Measurements from ENCODE around the gene IRF2.
A peak's percentile ranks its signal among the peaks of the same experiment; 100 is the strongest.

IRF2 gene

GRCh38 chr4:184368290-184368689 is 106.1 kb downstream of the IRF2 start:
- Histone ChIP-seq H3K4me2 (ENCODE audit: low read depth, low read length) (peak overlapping the region; percentile 14; the same call in 1 of the 2 replicates), H3K9ac (ENCODE audit: low read length) (no peak overlapping the region), H3K36me3 (replicated peaks; ENCODE audit: insufficient read depth, low read length) (no peaks in the 10 kb centered on the region), H3K4me1 (ENCODE audit: low read length) (peaks cover 53% of the 10 kb centered on the region), H3K27ac (ENCODE audit: low read length) (peak overlapping the region; percentile 74; the same call in 1 of the 2 replicates), H3K4me3 (ENCODE audit: low read length) (no peak overlapping the region), H3K9me3 (replicated peaks; ENCODE audit: insufficient read depth, low read length) (no peaks in the 10 kb centered on the region), H2AFZ (ENCODE audit: low read length) (no peak overlapping the region), H3F3A (ENCODE audit: insufficient read depth, low read length) (peaks cover 20% of the 10 kb centered on the region), H4K20me1 (ENCODE audit: insufficient read depth, low read length) (no peaks in the 10 kb centered on the region), H3K79me2 (ENCODE audit: low read length) (no peaks in the 10 kb centered on the region), H3K27me3 (replicated peaks; ENCODE audit: insufficient read depth, low read length) (no peaks in the 10 kb centered on the region), H3K9me2 (replicated peaks; ENCODE audit: insufficient read depth, low read length) (no peaks in the 10 kb centered on the region)
- no peak for TF ChIP-seq CTCF (IDR thresholded peaks at IDR 0.05; ENCODE audit: low read length)
- no peak for TF ChIP-seq EZH2 (optimal IDR thresholded peaks at IDR 0.05; ENCODE audit: low read depth, low read length)
- no peak for TF ChIP-seq EZH2phosphoT487 (IDR thresholded peaks at IDR 0.05; ENCODE audit: low read length)
- no peak for DNase-seq

- Histone ChIP-seq H3K36me3 (replicated peaks; ENCODE audit: insufficient read depth, low read length) (no peaks in the 10 kb centered on the region), H3K27me3 (replicated peaks; ENCODE audit: insufficient read depth, low read length) (no peaks in the 10 kb centered on the region), H3F3A (ENCODE audit: insufficient read depth, low read length) (peaks cover 9% of the 10 kb centered on the region), H3K9me3 (replicated peaks; ENCODE audit: insufficient read depth, low read length) (no peaks in the 10 kb centered on the region), H3K4me3 (ENCODE audit: low read length) (no peak overlapping the region), H3K4me1 (ENCODE audit: low read length) (peaks cover 32% of the 10 kb centered on the region), H4K20me1 (ENCODE audit: insufficient read depth, low read length) (no peaks in the 10 kb centered on the region), H3K9me2 (replicated peaks; ENCODE audit: insufficient read depth, low read length) (no peaks in the 10 kb centered on the region), H3K4me2 (ENCODE audit: low read depth, low read length) (no peak overlapping the region), H3K79me2 (ENCODE audit: low read length) (no peaks in the 10 kb centered on the region), H2AFZ (ENCODE audit: low read length) (no peak overlapping the region), H3K9ac (ENCODE audit: low read length) (no peak overlapping the region), H3K27ac (ENCODE audit: low read length) (peak overlapping the region; percentile 40; the same call in 1 of the 2 replicates)
- no peak for TF ChIP-seq CTCF (IDR thresholded peaks at IDR 0.05; ENCODE audit: low read length)
- TF ChIP-seq EZH2 (optimal IDR thresholded peaks at IDR 0.05; ENCODE audit: low read depth, low read length), result no peak
- TF ChIP-seq EZH2phosphoT487 (IDR thresholded peaks at IDR 0.05; ENCODE audit: low read length), result no peak
- DNase-seq, result peak; percentile 64
These were observed 110.0 kb downstream of the IRF2 start for GRCh38 chr4:184364100-184364921.

GRCh38 chr4:184363258-184363657 is 111.1 kb downstream of the IRF2 start:
- no peaks in the 10 kb centered on the region for H3K27me3 ChIP-seq (replicated peaks; ENCODE audit: insufficient read depth, low read length)
- TF ChIP-seq EZH2phosphoT487 (IDR thresholded peaks at IDR 0.05; ENCODE audit: low read length), result no peak
- TF ChIP-seq CTCF (IDR thresholded peaks at IDR 0.05; ENCODE audit: low read length), result no peak
- TF ChIP-seq EZH2 (optimal IDR thresholded peaks at IDR 0.05; ENCODE audit: low read depth, low read length), result no peak
- no peaks in the 10 kb centered on the region for H3K9me2 ChIP-seq (replicated peaks; ENCODE audit: insufficient read depth, low read length)
- no peak for DNase-seq
- peaks cover 21% of the 10 kb centered on the region for H3K4me1 ChIP-seq (ENCODE audit: low read length)
- no peaks in the 10 kb centered on the region for H4K20me1 ChIP-seq (ENCODE audit: insufficient read depth, low read length)
- H3K4me3 ChIP-seq (ENCODE audit: low read length), result no peak overlapping the region
- no peak overlapping the region for H3K4me2 ChIP-seq (ENCODE audit: low read depth, low read length)
- H3K79me2 ChIP-seq (ENCODE audit: low read length), result no peaks in the 10 kb centered on the region
- H3K36me3 ChIP-seq (replicated peaks; ENCODE audit: insufficient read depth, low read length), result no peaks in the 10 kb centered on the region
- H2AFZ ChIP-seq (ENCODE audit: low read length), result no peak overlapping the region
- peaks cover 3% of the 10 kb centered on the region; the same call in 1 of the 2 replicates for H3F3A ChIP-seq (ENCODE audit: insufficient read depth, low read length)
- H3K9me3 ChIP-seq (replicated peaks; ENCODE audit: insufficient read depth, low read length), result no peaks in the 10 kb centered on the region
- H3K9ac ChIP-seq (ENCODE audit: low read length), result no peak overlapping the region
- no peak overlapping the region for H3K27ac ChIP-seq (ENCODE audit: low read length)
